Forelimb muscle (tissue), 1 donor: ENCODE measurements around the gene ENPP7. TPM values are rescaled to one million over a fixed set of nuclear protein-coding genes. Genes with fewer than 3 reads are reported as not detected.

ENCODE experiments used
- DNase-seq: peaks from one replicate; pipeline ENCODE4 v3.0.0-alpha.2; 2013; ENCODE audit warnings: low read depth
- polyA plus RNA-seq: library from polyadenylated mRNA; unstranded; fragments of 120-200 nt; gene quantifications from one replicate; pipeline ENCODE4 v1.2.1, GENCODE V29; 2013; ENCODE audit not compliant: insufficient read length

Gene ENPP7
- polyA plus RNA-seq, 1 donor = not detected

GRCh38 chr17:79702550-79703236 is 28.1 kb upstream of the ENPP7 start:
- DNase-seq = no peak

GRCh38 chr17:79704691-79705090 is 26.1 kb upstream of the ENPP7 start:
- DNase-seq = no peak

GRCh38 chr17:79705674-79706073 is 25.1 kb upstream of the ENPP7 start:
- DNase-seq = no peak

GRCh38 chr17:79706931-79707850 is 23.6 kb upstream of the ENPP7 start:
- DNase-seq = no peak

GRCh38 chr17:79707931-79708891 is 22.5 kb upstream of the ENPP7 start:
- DNase-seq = no peak

GRCh38 chr17:79711715-79712305 is 18.9 kb upstream of the ENPP7 start:
- no peak for DNase-seq

- DNase-seq = no peak
Measured at GRCh38 chr17:79713391-79713790, 17.4 kb upstream of the ENPP7 start.

- no peak for DNase-seq
Measured at GRCh38 chr17:79714176-79715097, 16.3 kb upstream of the ENPP7 start.

- no peak for DNase-seq
Measured at GRCh38 chr17:79715098-79715942, 15.4 kb upstream of the ENPP7 start.

GRCh38 chr17:79715943-79716797 is 14.6 kb upstream of the ENPP7 start:
- DNase-seq = no peak

GRCh38 chr17:79720705-79721292 is 9.9 kb upstream of the ENPP7 start:
- no peak for DNase-seq

- no peak for DNase-seq
Measured at GRCh38 chr17:79721993-79722671, 8.6 kb upstream of the ENPP7 start.

GRCh38 chr17:79722787-79723186 is 8.0 kb upstream of the ENPP7 start:
- no peak for DNase-seq

GRCh38 chr17:79728169-79728907 is 2.4 kb upstream of the ENPP7 start:
- DNase-seq = peak; percentile 91

GRCh38 chr17:79728908-79729471 is 1.8 kb upstream of the ENPP7 start:
- DNase-seq = no peak

- DNase-seq = no peak
Measured at GRCh38 chr17:79729761-79730160, 982 bp upstream of the ENPP7 start.
